GM19395 (cell line): Measurements from ENCODE around the gene POLR3B.

Source experiments
- ATAC-seq: cut with Tn5 transposase; IDR thresholded peaks from one replicate; pipeline ENCODE4 v1.9.1; 2021; ENCODE audit warnings: mild to moderate bottlenecking, moderate library complexity; ENCODE audit not compliant: unreplicated experiment

POLR3B gene

DNA sequence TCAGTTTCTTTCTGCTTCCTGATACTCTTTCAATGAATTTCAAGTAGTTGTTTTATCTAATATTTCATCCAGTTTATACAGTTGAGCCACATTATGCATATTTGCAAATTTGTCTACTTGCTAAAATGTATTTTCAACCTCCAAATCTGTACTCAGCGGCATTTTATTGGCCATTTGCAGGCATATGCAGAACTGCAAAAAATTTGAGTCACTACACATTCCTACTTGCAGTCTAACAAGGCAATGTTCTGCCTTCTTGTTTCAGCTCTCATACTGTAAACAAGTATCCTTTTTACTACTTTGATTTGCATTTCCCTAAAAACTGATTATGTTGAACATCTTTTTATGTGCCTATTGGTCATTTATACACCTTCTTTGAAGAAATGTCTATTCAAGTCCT, 55.0 kb downstream of the POLR3B start:
- no peak for ATAC-seq

DNA sequence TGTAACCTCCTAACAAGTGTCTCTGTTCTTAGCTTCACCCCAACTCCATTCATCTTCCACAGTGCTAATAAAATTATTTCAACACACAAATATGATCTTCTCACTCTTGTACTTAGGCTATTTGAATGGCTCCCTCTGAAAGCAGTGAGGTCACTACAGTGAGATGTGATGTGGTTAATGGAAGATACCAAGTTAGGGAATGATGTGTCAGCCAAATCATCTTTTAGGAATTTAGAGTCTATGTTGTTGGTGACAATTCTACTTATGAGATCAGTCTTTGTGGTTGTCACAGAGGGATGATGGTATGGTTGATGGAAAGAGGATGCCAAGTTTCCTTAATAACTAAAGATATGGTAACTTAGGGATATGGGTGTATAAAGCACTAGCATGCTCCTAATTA, 57.6 kb downstream of the POLR3B start:
- ATAC-seq: no peak

DNA sequence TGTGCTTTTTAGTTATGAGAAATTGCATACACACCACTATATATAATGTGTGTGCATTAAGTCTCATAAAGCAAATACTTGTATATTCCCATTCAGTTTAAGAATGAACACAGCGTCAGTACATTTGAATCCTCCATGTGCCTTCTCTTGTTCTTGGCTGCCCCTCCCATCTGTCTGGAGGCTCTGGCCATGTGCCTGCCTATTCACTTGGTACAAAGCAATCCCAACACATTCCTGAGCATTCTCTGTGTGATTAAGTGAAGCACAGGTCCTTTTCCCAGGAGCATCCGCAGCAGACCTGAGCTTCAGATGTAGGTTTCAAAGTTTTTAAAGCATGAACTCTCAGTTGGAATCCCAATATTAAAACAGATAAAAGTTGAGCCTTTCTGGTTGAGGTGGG, 58.7 kb downstream of the POLR3B start:
- ATAC-seq: no peak

DNA sequence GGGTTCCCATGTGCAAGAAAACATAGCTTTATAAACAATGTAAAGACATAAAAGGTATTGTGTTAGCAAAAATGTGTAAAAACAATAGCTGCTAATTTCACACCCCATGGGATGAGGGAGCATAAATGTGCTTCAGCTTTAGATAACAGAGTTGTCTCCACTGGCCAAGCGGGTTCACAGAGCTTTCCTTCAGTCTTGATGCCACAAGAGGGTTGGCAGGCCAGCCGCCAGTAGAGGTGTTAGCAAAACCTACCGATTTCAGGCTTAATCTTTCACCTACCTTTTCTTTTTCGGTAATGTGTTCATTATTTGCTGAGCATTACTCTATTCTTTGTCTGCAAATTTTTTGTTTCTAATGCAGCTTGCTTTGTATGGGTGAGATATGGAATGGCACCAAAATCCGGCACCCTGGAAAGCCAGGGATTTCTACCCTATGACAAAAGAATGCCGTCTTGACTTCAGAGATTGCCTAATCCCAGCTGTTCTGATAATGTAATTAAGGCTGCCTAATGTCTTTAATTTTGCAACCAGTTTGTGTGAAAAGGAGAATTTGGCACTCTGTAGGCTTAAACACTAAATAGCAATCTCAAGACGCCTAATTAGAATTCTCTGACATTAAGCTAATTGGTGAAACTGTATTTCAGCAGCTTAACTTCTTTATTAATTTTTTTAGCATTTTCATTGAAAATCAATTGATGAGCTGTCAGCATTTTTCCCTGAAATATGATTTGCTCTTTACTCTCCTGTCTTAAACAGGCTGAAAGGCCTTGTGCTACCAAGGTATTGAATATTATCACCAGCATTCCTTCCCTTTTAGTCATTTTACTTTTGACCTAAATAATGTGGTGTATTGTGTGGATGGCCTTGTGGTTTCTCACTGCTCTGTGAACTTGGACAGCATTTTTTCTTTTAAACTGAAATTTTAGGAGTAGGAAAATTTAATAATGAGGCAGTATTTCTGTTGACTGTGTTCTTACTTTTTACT, 60.7 kb downstream of the POLR3B start:
- ATAC-seq: no peak

DNA sequence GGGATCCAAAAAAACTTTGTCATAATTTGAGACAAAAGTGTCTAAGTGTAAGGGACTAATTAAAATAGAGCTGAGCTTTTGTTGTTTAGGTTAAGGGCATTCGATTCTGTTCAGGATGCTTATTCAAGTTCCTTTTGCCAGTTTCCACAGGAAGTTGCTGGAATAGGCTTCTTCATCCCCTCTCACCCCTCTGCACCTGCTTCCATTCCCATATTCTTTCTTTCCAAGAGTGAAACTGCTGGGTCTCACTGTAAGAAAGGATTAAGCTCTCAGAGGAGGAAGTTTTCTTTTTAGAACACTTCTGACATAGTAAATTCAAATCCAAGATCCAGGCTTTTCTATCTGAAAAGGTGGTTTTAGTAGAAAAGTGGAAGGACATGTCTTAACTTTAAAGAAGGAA, 61.4 kb downstream of the POLR3B start:
- ATAC-seq: no peak

DNA sequence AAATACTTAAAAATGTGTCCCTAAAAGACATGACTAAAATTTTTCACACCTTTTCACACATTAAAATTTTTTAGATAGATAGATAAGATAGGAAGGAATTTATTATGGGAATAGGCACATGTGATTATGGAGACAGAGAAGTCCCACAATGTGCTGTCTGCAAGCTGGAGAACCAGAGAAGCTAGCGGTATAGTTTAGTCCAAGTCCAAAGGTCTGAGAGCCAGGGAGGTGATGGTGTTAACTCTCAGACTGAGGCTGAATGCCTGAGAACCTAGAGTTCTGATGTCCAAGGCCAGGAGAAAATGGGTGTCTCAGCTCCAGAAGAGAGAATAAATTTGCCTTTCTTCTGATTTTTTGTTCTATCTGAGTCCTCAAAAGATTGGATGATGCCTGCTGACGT, 65.7 kb downstream of the POLR3B start:
- ATAC-seq: no peak

DNA sequence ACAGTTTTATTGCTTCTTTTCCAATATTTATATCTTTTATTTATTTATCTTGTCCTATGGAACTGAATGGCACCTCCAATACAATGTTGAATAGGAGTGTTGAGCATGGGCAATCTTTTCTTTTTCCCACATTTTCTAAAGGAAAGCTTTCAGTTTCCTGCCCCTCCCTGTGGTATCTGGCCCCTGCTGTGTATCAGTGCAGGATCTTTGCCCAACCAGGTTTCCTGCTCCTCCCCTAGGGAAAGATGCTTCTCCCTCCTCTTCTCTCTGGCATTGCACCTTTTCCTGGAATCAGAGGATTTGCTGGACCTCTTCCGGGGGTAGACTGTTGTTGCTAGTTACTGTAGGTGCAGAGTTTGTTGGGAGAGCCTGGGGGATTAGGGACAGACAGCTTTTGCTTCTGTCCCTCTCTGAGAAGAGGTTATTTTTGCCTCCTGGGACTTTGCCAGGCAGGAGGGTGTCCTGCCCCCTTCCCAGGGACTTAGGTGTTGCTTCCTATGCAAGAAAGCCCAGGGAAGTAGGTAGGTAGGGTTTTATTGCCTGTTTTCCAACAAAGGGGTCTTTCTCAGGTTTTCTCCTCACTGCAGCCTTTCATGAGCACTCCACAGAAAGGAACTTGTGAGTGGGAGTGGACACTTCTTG, 67.6 kb downstream of the POLR3B start:
- ATAC-seq: no peak

DNA sequence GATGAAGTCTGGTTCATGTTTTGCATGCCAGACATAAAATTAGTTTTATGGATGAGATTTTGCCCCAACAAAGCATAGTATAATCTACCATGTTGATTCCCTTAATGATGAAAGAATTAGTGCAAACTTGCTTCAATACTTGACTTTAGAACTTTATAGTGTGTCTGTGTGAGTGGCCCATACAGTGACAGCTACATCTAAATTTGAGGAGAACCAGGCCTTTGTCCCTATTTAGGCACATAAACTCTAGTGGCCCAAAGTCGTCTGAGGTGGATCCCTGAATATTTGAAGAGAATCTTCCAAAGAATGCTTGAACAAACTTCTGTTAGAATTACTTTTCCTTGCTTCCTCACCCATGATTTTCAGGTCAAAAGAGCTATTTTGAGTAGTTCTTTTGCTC, 70.4 kb downstream of the POLR3B start:
- ATAC-seq: no peak

DNA sequence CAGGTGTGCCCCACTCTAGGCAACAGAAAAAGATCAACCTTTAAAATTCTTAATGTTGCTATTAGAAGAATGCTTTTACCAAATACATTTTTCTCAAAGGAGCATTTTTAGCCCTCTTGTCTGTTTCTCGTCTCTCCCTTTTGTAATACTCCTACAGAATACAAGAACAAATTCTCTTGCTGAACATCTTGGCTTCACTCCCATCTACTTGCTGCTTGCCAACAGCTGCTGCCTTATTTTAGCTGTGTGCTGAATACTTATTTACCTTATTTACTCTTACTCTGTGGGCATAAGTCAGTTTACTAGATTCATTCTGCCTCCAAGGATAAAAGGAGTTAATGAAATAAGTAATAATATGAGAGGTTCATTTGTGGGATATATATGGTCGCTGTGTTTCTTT, 70.8 kb downstream of the POLR3B start:
- ATAC-seq: no peak

DNA sequence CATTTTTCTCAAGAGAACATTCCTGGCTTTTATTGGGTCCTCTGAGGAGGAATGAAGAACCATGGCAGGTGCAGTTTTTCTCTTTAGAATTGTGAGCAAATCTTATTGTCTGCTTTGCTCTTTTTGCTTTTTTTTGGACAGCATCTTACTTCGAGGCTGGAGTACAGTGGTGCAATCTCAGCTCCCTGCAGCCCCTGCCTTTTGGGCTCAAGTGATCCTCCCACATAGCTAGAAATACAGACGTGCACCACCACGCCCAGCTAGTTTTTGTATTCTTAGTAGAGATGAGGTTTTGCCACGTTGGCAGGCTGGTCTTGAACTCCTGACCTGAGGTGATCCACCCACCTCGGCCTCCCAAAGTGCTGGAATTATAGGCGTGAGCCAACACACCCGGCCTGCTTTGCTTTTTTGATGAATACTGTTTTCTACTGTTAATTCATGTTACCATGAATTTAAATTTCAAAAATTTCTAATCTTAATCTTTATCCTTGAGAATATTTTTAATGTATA, 71.5 kb downstream of the POLR3B start:
- no peak for ATAC-seq

DNA sequence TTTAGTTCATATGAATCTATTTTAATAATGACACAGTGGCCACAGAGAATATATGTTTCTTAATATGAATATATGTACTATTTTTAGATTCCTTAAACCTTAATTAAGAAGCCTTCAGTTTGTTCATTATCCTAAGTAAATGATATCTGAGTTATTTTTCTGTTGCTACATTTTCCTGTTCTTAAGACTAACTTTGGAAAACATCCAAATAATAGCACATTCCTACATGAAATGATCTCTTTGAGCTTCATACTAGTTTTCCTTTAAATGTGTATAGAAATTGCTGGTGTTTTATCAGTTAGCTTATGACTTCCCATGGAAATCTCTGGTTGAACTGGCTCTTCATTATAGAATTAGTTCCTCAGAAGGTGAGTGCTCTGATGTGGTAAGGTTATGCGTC, 72.1 kb downstream of the POLR3B start:
- ATAC-seq: no peak

DNA sequence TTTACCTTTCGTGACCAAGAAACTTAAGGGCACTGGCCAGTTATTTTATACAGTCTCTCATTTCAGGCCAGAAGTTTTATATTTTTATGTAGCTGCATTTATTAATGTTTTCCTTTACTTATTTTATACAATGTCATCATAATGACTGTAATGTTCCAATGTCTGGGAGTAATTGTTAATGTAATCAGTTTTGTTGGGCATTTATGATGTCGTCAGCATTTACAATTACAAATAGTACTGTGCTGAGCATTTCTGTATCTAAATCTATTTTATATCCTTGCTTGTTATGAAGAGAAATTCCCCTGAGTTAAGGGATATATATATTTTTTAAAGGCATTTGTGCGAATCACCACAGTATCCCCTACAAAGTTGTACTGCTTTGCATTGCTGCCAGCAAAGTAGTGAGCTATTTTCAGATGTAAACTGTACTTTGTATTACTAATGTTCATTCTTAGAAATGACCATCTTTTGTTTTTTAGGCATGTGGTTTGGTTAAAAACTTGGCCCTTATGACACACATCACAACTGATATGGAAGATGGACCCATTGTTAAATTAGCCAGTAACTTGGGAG, 74.4 kb downstream of the POLR3B start:
- no peak for ATAC-seq

DNA sequence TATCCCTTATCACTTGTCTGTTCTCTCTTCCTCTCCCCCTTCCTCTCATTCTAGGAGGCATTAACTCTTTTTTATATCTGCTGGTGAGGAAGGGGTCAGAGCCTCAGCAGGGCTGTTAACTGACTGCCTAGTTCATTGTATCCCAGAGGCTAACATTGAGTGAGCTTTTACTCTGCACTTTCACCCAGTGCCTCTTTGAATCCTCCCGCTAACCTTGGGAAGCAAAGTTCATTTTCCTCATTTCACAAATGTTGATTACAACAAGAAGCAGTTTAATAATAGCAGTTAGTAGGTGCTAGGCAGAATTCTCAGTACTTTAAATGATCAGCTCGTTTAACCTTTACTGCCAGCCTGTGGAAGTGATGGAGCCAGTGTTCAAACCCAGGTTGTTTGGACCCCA, 75.5 kb downstream of the POLR3B start:
- ATAC-seq: no peak

DNA sequence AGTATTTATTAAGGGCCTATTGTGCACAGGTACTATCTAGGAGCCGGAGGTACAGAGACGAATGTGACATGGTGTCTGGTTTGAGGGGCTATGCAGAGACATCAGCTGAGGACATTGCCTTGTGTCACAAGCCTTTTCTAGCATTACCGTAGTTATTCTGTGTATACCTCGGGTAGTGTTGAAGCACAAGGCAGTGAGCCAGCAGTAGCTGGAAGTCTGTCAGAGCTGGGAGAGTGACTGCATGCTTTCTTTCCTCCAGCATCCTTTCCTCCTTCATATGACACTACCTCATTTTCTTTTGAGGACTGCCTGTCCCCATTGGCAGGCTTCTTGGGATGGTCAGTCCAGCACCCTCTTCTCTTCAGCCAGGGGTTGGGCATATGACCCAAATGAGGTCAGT, 77.0 kb downstream of the POLR3B start:
- ATAC-seq: no peak

DNA sequence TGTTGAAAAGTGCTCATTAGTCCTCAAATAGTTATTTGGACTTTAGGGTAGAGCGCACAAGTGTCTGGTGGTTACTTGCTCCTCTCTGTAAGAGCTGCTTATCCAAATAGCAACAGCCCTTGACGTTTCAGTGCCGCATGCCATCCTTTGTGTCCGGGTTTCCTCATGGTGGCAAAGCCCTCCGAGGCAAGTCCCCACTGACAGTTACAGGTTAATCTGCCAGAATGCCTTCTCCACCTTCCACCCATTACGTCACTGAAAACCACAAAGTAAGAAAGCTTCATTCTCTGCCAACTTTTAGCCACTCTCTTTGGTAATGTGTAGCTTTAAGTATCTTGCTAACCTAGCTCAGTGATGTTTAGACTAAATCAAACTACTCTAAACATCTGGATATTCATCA, 78.6 kb downstream of the POLR3B start:
- ATAC-seq: no peak

DNA sequence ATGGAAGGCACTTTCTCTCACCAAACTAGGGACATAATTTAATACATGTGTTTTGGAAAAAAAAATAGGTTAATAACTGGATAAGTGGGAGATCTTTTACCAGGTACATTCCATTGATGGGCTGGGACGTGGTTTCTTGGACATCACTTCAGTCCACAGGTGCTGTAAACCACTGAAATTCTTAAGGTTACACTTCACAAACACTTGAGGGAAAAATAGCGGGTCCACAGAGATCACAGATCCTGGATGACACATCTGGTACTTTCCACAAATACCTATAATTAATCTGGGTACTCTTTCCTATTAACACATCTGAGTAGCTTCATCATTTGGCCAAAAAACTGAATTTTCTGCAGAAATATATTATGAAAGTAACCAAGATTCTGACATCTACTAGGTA, 85.0 kb downstream of the POLR3B start:
- no peak for ATAC-seq

DNA sequence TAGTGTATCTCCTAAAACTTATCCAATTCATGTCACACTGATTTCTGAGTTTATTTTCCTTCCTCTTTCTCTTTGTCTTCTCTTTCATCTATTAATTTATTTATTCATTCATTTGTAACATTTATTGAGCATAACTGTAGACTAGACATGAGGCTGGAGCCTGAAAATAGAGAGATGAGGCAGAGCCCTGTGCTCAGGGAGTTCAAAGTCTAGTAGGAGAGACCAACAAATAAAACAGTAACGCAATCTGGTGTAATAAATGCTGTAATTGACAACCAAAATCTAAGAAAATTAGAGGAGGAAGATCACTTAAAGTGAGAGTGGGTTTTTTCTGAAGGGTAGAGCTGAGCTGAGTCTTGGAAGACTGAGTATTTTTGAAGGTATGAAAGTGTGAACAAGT, 87.5 kb downstream of the POLR3B start:
- no peak for ATAC-seq

DNA sequence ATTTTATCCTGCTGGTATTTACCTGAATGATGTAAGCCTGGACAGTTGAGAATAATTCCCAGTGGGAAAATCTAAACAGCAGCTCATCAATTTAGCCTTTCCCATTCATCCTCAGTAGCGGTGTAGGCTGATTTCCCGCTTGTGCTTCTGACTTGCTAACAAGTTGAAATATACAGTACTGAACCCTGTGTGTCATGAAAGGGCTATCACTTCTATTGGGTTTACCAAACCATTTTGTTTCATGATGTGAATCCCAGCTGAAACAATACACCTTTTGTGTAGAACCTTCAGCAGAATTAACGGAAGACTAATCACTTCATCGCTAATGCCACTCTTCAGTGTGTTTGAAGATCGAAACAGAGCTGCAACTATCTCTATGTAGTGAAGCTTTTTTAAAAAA, 88.4 kb downstream of the POLR3B start:
- ATAC-seq: no peak

DNA sequence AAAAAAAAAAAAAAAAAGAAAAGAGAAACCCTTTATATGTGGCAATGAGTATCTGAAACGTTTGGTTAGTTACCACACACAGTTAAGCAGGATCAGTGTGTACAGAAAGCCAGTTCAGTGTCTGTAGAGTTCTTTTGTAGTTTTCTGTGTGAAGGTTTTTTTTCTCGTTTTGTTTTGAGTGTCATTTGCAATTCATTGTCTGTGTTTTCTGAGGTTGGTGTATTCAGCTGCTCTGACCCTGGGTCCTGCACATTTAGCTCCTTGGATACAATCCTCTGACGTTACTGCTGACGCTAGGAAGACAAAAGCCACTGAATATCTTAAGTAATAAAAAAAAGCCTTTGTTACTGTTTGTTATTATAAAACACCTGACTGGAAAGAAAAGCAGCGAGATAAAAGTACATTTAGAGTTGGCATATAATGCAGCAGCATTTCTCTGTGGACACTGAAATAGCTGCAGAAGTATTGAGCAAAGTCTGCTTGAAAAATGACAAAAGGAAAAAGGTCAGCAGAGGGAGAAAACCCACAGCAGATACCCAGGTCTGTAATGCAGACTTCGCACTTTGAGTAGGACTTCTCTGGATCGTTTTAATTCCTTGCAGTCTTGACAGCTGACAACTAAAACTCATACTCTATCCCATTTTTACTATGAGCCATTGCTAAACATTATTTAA, 89.0 kb downstream of the POLR3B start:
- no peak for ATAC-seq

DNA sequence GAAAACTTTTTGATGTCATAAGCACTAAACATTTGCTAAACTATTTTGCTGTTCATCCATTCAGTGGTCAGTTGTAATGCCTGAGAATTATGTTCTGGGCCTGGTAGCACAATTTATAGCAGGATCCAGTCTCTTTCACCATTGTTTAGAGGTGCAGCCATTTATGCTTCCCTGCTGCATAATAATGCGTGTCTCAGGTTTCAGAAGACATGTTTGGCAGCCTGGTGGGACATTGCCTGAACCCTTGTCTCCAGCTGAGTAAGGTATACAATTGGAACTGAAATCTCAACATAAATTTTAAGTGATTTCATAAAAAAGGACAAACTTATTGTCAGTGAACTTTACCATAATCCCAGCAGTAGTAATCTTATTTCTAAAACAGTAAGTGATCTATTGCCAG, 94.8 kb downstream of the POLR3B start:
- no peak for ATAC-seq

DNA sequence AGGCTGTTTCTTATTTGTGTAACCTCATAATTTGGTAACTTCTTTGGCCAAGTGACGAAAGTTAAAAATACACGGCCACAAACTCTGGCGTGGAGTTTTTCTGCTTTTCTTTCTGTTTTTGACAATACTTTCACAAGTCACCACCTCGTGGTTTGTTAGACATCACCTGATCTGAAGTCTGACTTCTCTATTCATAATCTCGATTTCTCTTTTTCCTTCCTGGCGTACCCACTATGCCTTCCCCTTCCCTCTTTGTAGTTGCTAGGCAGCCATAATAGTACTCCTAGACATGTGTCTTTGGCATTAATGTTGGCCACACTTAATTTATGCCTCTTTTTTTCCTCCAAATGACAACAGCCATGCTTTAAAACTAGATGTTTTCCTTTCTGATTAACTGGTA, 97.6 kb downstream of the POLR3B start:
- peak; percentile 66 for ATAC-seq
